ENCODE data around the gene PRKN. TPM values are rescaled to one million over a fixed set of nuclear protein-coding genes. Genes with fewer than 3 reads are reported as not detected.

PRKN gene
- total RNA-seq, 6 experiments from 2014 or later: 0.32 TPM; not detected in 5

DNA sequence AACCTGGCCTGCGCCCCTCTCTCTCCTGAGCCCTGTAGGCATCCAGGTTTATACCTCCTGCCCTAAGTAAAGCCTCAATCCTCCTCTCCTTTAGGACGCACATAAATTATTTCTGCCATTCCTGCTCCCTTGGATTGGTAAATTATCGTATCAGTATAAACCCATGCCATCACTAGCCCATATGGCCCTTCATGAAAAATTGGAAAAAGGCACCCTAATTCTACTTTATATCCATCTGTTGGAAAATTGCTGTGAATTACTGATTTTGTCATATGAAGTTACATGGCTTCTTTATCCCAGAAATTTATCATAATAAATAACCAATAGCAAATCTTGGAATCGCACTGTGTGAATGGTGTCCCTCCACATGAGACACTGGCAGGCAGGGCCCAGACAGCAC, 395.2 kb downstream of the PRKN start:
- Mint-ChIP-seq H3K27ac (no peak overlapping the region), H3K9me3 (peaks cover 85% of the 10 kb centered on the region), H3K36me3 (ENCODE audit: low read depth) (peaks cover 5% of the 10 kb centered on the region; the same call in 1 of the 2 replicates), H3K4me1 (ENCODE audit: low read depth) (no peaks in the 10 kb centered on the region), H3K4me3 (no peak overlapping the region), H3K27me3 (ENCODE audit: insufficient read depth) (no peaks in the 10 kb centered on the region; the same call in 1 of the 2 replicates)
- no peak for DNase-seq
- TF ChIP-seq, protein P1, sequence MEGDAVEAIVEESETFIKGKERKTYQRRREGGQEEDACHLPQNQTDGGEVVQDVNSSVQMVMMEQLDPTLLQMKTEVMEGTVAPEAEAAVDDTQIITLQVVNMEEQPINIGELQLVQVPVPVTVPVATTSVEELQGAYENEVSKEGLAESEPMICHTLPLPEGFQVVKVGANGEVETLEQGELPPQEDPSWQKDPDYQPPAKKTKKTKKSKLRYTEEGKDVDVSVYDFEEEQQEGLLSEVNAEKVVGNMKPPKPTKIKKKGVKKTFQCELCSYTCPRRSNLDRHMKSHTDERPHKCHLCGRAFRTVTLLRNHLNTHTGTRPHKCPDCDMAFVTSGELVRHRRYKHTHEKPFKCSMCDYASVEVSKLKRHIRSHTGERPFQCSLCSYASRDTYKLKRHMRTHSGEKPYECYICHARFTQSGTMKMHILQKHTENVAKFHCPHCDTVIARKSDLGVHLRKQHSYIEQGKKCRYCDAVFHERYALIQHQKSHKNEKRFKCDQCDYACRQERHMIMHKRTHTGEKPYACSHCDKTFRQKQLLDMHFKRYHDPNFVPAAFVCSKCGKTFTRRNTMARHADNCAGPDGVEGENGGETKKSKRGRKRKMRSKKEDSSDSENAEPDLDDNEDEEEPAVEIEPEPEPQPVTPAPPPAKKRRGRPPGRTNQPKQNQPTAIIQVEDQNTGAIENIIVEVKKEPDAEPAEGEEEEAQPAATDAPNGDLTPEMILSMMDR (IDR thresholded peaks at IDR 0.05): no peak

DNA sequence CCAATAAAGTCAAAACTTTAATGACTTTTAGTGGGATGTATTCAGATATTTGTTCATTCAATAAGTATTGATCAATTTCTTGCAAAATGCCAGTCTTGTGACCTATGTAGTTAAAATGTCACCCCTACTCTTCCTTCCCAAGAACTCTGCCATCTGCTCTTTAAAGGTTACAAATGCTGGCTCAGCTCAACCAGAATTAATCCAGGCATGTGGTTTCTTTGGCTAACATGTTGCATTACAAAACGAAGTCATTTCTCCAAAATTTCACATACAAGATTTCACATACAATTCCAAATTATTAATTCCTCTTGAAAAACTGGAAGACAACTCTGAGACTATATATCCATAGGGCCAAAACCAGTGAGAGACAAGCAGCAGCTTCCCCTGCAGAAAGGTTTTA, 395.7 kb downstream of the PRKN start:
- TF ChIP-seq, protein P1 (IDR thresholded peaks at IDR 0.05): no peak
- Mint-ChIP-seq H3K27ac (no peak overlapping the region), H3K9me3 (peaks cover 80% of the 10 kb centered on the region), H3K4me1 (ENCODE audit: low read depth) (no peaks in the 10 kb centered on the region), H3K4me3 (no peak overlapping the region), H3K27me3 (ENCODE audit: insufficient read depth) (no peaks in the 10 kb centered on the region; the same call in 1 of the 2 replicates), H3K36me3 (ENCODE audit: low read depth) (peaks cover 5% of the 10 kb centered on the region; the same call in 1 of the 2 replicates)
- DNase-seq: no peak

DNA sequence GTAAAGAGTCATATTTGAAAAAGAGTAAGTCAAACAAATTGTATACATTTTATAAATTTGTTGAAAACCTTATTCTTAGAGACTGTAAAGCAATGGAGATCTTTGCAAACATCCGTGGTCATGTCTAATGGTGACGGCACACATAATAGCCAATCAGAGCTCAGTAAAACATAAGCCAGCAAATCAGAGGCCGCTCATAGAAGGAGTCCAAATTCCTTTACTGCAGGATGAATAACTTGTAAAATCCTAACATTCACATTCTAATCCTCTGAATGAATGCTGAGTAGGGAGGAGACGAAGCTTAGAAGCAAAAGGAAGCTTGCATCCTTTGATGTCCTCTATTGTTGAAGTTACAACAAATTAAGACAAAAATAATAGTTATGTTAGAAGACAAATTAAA, 401.7 kb downstream of the PRKN start:
- TF ChIP-seq, protein P1 (IDR thresholded peaks at IDR 0.05): no peak

DNA sequence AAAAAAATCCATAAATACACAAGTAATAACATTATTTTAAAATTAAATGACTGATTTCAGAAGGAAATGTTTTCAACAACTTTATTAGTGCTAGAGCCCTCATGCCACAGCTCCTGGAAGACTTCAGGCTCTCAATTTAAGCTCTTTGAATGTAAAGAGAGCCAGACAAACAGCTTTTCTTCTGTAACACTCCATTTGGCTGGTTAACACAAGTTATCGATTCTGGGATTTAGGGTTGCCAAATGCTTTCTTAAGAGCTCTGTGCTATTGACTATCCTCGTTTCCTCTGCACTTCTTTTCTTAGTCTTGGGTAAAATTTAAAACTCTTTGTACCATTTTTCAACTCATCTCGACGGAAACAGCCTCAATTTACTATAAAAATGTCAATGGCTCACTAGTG, 402.5 kb downstream of the PRKN start:
- TF ChIP-seq, protein P1 (IDR thresholded peaks at IDR 0.05): no peak
- no peak overlapping the region for H3K4me3 Mint-ChIP-seq
- H3K27ac Mint-ChIP-seq: no peak overlapping the region
- no peak for DNase-seq
- H3K36me3 Mint-ChIP-seq (ENCODE audit: low read depth): no peaks in the 10 kb centered on the region
- no peaks in the 10 kb centered on the region for H3K27me3 Mint-ChIP-seq (ENCODE audit: insufficient read depth)
- H3K4me1 Mint-ChIP-seq (ENCODE audit: low read depth): no peaks in the 10 kb centered on the region
- peaks cover 50% of the 10 kb centered on the region for H3K9me3 Mint-ChIP-seq

More for the DNA sequence above, 401.7 kb downstream of the PRKN start:
- Mint-ChIP-seq H3K9me3 (peaks cover 51% of the 10 kb centered on the region), H3K27ac (no peak overlapping the region), H3K4me3 (no peak overlapping the region), H3K36me3 (ENCODE audit: low read depth) (no peaks in the 10 kb centered on the region), H3K4me1 (ENCODE audit: low read depth) (no peaks in the 10 kb centered on the region), H3K27me3 (ENCODE audit: insufficient read depth) (no peaks in the 10 kb centered on the region)
- no peak for DNase-seq

DNA sequence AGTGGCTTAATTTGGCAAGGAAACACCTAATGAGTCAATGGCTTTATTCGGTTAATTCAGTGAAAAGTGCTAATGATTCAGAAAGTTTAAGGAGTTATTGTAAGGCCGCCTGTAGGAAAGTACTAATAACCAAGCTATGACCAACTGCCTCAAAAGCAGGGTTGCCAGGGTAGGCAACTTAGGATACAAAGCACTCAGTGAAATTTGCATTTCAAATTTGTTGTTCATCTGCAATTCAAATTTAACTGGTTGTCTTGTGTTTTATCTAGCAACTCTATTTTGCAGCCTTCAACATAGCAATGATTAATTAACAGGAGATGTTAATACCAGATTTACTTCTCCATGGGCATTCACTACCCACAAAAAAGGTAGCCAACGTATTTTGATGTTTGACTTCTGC, 412.3 kb downstream of the PRKN start:
- Mint-ChIP-seq H3K27ac (no peak overlapping the region), H3K27me3 (ENCODE audit: insufficient read depth) (no peaks in the 10 kb centered on the region), H3K4me3 (no peak overlapping the region), H3K4me1 (ENCODE audit: low read depth) (no peaks in the 10 kb centered on the region), H3K9me3 (peaks cover 44% of the 10 kb centered on the region), H3K36me3 (ENCODE audit: low read depth) (no peaks in the 10 kb centered on the region)
- TF ChIP-seq, protein P1 (IDR thresholded peaks at IDR 0.05): no peak
- no peak for DNase-seq
